Measurements from ENCODE around the gene FARP2.

DNA sequence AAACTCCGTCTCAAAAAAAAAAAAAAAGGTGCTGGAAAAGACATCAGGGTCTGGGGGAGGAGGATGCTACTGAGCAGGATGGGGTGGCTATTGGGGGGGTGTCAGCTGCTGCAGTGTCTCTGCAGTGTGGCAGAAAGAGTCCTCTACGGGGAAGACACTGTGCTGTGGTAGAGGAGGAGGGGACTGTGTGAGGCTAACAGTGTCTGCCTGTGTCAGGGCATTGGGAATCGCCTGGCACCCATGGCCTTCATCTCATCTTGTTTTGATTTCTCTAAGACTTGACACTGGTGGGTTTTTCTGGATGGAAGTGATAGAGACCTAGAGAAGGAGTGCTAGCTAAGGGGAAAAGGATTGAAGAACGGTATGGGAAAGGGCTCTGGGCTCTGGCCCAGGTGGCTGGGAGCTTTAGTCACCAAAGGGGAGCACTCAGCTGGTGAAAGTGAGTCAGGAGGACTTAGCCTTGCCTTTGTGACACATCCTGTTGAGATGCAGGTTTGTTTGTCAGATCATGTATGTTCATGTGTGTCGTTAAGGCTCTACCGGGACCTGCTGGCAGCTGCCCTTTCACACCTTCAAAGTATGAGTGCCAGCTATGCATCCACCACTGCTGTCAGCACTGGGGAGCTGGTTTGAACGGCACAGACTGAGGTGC lies 58.0 kb downstream of the FARP2 start:
- TF ChIP-seq, protein P1, sequence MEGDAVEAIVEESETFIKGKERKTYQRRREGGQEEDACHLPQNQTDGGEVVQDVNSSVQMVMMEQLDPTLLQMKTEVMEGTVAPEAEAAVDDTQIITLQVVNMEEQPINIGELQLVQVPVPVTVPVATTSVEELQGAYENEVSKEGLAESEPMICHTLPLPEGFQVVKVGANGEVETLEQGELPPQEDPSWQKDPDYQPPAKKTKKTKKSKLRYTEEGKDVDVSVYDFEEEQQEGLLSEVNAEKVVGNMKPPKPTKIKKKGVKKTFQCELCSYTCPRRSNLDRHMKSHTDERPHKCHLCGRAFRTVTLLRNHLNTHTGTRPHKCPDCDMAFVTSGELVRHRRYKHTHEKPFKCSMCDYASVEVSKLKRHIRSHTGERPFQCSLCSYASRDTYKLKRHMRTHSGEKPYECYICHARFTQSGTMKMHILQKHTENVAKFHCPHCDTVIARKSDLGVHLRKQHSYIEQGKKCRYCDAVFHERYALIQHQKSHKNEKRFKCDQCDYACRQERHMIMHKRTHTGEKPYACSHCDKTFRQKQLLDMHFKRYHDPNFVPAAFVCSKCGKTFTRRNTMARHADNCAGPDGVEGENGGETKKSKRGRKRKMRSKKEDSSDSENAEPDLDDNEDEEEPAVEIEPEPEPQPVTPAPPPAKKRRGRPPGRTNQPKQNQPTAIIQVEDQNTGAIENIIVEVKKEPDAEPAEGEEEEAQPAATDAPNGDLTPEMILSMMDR (IDR thresholded peaks at IDR 0.05; ENCODE audit: low read depth, low read length): no peak
- TF ChIP-seq EZH2phosphoT487 (IDR thresholded peaks at IDR 0.05; ENCODE audit: low read depth): no peak
